Hippocampal formation (tissue), 2 donors: ENCODE measurements around the gene ERBB4.

Experiments used
- DNase-seq, 2 donors: peaks; one replicate each; lab custom pipeline; 2025; lab: John Stamatoyannopoulos, UW

The ERBB4 gene

DNA sequence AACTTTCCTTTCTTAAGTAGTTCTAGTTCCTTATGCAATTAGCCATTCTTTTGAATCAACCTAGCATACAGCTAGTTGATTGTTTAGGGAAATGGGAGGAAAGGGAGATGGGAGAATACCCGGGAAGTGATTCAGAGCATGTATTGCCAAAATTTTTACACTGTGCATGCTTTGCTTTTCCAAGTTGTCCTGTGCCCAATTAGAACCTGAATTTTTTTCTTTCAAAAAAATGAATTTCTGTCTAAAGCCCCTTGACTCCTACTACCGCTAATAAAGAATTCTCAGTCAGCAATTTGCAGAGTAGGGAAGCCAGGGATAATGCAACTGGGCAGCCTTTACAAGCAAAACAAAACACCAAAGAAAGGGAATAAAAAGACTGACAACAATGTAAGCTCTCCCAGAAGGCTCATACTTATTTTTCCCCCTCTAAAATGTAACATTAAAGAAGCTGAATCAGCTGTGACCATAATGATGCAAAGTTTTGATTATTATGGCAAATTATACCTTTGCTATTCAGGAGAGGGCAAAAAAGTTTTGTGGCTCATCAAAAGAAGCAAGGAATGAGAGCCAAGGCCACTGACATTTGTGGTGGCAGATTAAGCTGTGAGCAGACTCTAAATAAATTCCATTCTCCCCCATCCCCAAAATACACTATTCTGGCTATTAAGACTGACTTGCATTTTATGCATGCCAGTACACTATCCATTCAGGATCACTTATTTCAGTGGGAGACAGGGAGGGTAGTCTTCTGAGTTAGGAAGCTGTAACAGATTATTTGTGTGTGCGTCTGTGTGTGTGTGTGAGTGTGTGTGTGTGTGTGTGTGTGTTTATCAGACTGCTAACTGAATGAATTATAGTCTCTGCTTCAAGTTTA lies 174.3 kb downstream of the ERBB4 start:
- peak; percentile 5 to 44 for DNase-seq

DNA sequence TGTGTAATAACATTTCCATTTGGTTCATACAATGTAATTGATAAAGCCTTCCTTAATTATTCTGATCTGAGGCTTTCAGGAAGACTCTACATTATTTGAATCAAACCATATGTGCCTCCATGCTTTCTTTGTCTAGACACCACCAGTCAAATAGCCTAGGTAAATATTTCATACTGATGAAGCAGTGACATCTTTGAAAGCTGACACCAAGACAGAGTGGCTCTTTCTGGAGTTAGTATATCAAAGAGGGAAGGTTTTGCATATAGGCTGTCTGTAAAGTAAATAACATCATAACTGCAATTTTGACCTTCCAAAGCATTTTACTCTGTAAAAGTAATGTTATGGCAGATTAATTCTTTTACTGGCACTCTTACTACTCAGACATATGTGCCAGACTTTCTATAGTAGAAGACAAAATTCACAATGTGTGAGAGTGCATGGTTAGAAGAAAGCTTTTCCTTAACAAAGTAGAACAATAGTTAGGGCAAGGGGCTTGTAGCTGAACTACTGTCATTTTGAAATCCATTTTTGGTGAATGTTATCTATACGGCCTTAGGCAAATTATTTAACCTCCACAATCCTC lies 177.3 kb downstream of the ERBB4 start:
- no peak for DNase-seq

DNA sequence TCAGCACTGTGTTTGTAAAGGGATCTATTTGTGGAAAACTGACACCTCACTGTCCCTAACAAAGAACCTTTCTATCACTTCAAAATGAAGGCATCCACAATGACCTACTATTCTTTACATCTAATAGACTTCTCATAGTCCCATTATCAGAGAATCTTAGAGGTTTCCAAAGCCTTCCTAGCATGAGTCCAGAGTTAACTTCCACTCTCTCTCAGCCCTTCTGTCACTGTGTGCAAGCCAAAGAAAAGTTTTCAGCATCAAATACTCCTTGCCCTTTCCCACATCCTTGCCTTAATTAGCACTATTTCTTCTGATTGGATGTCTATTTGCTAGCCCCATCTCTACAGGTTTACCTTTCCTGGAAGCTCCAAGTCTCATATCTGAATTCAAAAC lies 178.5 kb downstream of the ERBB4 start:
- DNase-seq, result no peak

DNA sequence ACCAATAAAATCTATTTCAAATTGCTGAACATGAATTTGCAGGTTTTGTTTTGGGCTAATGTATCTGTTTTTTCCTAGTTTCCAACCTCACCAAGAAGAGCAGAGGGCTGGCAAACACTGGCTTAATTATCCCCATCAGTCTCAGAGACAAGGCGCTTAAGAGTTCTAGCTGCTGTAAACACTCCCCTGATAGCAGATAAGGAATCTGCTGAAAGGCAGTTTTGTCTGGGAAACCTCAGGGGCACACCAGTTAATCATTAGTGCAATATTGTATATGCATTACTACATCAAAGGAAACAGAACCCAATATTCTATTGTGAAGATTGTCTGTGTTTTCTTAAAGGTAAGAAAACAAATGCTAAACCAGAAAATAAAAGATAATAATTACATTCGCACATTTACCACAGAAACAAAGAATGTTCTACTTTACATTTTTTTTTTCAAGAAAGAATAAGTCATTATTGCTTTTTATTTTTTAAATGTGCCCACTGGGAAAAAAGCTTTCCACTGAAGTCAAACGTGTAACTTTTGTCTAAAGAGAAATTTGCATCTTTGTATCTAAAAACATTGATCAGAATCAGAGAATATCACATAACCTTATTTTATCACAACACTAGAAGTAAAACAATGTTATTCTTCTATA lies 179.1 kb downstream of the ERBB4 start:
- DNase-seq, result no peak

DNA sequence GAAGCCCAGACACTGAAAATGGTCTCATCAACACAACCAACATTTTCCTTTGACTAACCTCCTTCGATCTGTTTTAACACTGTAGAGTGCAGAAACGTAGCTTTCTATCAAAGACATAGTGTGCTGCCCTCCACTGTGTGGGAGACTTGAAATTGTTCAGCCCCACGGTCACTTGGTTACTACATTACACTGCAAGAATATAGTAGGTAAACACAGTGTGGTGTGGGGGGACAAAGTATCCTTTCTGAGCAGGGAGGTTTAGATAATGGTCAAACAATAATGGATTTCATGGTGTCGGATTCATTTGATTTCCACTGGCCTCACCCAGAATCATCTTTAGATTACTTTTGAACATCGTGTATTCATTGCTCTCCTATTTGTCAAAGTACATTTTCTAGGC lies 181.0 kb downstream of the ERBB4 start:
- DNase-seq, result peak in 1 of 2 donors; percentile 20

DNA sequence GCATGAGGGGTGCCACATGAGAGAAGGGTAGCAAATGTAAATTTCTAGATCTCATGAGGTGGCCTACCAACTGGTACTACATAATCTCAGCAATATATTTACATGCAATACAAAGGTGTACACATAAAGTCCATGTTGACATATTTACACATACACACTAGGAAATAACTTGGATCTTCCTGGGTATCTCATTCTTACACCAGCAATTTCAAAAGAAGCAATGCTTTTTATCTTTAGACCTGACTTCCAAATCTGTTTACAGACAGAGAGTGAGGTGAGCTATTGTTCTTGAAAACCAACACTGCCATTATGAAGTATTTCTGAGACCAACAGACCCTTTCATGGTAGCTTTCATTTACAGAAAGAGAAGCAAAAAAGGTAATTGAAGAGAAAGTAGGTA lies 184.2 kb downstream of the ERBB4 start:
- DNase-seq, result no peak

DNA sequence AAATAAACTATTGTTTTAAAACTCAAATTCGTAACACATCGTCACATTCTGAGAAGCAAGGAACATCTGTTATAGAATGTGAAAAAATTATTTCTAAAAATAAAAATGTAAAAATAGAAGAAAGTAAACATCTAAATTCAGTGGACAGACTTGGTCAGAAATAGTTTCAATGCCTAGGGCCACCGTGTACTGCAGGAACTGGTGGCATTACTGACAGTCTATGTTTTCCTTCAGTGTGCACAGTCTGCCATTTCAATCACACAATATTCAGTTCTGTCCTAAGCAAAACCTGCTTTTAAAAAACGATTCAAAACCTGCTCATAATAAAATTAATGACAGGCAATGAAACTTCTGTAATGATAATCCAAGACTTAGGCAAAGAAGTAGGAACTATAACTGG lies 190.1 kb downstream of the ERBB4 start:
- DNase-seq, result no peak

DNA sequence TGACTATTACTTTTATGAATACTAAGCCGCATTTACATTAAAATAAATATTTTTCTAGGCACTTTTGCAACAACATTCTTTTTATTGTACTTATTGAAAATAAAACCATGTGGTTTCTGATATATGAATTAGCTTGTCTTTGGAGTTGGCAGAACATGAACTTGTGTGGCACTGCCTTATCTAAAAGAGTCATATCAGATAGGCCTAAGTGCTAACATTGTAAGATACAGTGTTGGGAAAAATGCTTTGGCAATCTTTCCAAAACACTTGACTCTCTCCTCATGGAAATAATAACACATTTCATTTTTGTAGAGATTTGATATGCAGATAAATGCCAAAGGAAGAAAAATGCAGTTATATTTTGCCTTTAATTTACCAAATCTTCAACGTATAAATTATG lies 191.7 kb downstream of the ERBB4 start:
- no peak for DNase-seq

DNA sequence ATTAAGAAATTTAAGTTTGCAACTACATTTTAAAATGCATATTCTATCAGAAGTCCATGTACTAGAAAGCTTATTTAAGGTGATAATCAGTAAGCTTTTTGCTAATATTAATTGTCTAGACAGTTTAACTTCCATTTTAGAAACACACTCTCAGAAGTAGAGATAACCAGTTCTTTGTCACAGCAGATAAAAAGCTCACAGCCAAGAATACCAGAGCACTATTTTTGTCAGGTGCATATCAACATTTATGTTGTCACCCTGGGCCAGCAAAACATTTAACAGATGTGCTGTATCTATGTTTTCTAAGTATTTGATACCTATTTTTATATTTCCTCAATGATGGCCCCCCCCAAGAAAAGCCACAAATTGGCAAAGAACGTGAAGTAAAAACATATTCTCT lies 192.6 kb downstream of the ERBB4 start:
- DNase-seq, result no peak

DNA sequence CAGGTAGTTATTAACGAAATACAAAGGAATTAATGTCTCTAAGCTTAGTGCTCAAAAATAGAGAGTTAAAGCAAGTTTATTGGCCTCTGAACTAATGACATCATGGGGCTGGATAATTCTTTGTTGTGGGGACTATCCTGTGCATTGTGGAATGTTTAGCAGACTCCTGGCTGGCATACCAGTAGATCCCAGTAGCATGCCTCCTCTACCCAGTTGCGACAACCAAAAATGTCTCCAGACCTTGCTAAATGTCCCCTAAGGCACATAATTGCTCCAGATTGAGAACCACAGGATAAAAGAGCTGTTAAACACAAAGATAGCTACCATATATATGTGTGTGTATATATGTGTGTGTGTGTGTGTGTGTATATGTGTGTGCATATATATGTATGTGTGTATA lies 194.5 kb downstream of the ERBB4 start:
- no peak for DNase-seq

DNA sequence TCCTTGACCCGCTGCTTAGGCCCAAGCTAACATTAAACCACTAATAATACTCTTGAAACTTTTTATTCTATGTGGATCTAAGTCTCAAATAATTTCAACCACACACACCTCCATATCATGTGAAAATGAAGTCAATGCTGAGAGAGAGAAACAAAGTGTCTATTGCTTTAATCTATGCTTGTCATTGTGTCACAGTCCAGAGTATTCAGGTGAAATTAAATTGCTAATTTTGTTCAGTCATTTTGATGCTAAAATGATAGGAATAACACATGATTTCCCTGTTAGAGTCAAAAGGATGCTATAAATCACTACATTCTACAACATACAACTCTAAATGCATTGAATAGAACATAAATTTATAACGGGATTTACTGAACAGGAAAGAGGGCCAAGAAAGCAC lies 195.4 kb downstream of the ERBB4 start:
- DNase-seq, result no peak

DNA sequence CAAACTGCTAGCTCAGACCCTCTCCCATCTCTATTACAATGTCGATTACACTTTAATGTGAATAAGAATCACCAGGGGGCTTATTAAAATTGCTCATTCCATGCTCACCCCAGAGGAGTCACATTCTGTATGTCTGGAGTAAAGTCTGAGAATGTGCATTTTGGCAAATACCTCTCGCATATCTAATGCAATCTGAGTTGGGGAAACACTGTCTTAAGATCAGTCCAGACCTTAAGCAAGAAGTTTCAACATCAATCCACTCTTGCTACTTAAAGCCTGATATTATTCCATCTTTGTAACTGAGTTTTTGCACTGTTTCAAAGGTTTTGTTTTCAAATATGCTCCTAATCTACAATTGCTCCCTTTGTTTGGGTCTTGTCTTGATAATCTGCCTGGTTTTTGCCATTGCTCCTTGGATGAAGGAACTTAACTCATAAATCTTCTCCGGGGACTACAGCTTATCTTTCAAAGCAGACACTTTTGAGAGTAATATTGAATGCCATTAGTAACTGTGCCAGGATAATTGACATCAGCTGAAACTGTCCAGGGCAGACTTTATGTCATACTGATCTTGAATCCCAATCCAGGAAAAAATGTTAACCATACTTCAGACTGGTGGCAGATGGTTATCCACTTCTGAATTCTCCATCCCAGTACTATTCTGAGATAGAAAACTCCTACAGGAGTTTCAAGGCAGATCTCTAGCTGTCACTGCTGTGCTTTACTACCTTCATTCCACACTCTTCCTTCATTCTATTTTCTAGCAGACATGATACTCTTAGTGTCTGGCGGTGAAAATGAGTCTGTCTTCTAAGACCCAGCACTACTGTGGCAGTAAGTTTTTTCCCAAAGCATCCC lies 200.9 kb downstream of the ERBB4 start:
- no peak for DNase-seq

DNA sequence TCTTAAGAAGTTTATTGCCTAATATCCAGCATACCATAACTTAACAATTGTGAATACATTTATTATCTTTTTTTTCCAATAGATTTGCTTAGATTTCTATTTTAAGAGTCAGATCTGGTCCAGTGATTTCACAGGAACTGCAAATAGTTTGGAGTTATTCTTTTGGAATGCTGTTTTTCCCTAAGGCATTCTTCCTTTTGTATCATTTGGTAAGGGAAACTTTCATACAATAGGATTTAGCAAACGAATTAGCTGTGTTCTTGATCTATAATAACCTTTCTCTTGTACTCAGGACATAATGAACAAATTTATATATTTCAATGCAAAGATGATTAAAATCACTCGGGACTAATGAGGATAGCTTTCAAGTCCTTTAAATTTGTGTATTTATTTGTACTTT lies 201.6 kb downstream of the ERBB4 start:
- no peak for DNase-seq

DNA sequence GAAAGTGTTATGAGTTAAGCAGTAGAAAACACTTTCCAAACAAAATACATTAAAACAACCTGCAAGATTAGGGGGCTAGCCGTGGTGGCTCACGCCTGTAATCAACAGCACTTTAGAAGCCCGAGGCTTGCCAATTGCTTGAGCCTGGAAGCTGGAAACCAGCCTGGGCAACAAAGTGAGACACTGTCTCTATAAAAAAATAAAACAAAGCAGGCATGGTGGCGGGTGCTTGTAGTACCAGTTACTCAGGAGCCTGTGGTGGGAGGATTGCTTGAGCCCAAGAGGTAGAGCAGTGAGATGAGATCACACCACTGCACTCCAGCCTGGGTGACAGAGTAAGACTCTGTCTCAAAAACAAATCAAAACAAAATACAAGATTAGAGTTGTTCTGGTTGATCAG lies 208.3 kb downstream of the ERBB4 start:
- peak in 1 of 2 donors; percentile 21 for DNase-seq

DNA sequence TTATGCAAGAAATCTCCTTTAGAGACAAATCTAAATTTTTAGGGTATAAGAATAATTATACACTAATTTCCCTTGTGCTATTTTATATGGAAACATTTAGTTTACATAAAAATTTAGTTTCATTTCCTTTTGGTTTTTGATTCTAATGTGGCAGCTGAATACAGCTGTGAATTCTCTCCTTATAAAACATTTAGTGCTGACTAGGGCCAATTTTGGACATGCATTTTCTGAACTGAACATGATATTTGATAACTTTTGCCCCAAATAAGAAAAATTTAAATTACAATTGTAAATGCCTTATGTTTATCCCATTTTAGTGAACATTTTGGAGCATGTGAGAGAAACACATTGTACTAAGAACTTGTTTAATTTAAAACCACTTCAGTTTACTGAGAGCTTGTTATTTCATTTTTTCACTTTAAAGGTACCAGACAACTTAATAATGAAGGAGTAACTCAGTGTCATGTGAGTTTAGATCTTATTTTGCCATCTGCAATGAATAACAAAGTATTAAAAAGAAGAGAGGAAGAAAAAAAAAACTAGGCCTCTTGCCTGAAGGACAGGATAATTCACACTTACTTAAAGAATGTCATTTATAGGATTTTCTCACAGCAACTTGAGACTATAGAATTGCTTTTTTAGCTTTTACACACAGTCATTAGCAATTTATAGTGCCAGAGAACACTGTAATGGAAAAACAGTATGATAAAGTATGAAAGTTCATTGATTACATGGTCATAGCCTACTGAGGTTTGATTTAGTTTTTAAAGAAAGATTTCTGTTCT lies 209.7 kb downstream of the ERBB4 start:
- no peak for DNase-seq

DNA sequence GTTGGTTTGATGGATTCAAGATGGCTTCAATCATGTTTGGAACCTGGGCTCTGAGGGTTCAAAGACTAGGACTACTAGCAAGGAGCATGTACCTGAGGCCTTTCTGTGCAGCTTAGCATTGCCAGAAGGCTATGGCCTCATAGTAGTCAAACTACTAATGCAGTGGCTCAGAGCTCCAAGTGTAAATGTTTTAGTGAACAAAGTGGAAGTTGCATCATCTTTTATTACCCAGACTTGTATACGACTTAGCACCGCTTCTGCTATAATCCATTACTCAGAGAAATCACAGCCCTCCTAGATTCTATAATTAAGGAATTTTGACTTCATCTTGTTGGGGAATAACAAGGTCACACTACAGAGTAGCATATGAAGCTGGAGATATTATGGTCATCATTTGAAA lies 210.5 kb downstream of the ERBB4 start:
- DNase-seq, result no peak

DNA sequence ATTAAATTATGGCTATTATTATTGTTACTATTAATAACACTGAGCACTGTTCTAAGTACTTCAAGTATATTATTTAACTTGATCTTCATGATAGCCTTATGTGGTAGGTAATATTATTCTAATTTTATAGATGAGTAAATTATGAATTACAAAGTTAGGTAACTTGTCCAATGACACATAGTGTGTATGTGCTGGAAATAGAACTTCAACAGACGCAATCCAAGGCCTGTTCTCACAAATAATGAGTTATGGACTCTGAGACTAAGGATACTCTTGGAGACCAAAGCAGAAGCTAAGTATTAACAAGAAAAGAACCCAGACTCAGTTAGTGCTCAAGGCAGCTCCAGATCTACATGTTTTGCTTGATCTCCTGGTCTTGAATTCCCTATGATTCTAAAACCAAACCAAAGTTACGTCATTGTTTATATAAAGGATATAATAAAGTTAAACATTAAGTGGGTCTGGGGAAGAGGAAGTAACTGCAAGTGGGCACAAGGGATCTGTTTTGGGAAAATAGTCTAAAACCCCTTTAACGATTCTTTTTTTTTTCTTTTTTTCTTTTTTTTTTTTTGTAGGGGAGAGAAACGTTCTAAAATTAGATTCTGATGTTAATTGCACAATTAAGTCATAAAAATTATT lies 211.3 kb downstream of the ERBB4 start:
- no peak for DNase-seq

DNA sequence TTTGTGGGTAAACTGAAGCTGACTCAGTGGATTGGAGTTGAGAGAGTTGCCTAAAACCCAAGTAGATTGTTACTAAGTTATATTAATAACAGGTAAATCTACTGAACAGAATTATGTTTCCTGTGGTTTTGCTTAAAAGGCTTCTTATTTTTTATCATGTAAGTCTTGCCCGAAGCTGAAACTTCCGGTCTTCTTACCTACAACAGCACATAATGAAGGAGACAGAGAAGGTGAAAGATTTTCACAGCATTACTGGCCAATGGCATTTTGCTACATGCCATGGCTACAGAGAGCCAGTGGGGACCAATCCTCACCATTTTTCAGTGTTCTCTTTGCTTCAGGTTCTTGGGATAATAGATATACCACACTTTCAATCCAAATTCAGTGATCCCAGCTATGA lies 220.0 kb downstream of the ERBB4 start:
- DNase-seq, result no peak

DNA sequence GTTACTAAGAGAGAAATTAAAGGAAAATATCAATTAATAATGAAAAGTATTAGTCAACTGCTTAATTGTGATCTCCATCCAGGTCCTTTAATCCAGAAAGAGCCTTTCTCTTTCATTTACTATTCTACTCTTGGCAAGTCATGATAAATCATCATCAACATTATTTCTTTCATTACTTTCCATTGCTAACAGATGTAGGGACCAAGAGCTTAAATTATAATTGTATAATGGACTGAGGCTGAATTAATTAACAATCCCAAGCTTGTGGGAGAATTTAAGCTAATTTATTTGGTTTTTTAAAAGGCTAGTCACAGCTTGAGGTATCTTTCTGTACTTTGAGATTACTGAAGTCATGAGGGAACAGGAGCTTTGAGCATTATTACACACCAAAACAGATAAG lies 223.9 kb downstream of the ERBB4 start:
- no peak for DNase-seq

DNA sequence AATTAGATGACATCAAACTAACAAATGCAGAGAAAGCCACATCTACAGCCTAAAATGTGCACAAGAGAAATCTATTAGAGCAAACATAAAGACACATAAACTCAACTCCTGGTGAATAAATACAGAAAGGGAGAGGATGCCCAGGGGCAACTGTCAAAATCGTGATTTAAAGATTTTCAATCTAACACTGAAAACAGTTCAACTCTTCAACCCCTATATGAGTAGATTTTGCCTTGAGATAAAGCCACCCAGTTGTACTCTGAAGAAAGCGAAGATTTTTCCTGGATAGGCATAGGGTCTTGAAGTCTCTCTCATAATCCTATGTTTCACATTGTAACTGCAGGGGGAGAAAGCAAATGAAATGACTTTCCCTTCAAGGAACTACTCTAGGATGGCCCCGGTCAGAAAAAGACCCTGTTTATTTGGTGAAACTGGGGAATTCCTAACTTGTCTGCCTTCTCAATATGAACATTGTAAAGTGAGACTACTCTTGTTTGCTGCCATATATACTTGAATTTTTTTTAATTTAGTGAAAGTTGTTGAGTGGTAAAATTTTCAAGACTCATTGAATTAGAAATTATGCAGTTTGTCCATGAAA lies 226.7 kb downstream of the ERBB4 start:
- no peak for DNase-seq

DNA sequence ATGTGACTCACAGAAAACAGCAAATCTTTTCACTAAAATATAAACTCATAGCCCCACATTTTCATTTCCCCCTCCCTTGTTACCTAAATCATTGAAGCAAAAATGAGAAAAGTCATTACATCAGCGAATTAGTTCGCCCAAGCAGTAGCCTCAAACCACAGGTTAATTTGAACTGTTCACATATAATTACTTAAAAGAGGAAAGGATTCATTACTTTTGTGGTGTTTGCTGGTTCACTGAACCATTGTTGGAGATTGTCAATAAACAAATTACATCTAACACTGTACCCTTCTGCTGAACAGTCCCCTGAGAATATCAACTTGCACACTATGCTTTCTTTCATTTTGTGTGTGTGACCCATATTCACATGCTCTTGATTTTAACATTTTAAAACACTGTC lies 238.7 kb downstream of the ERBB4 start:
- DNase-seq, result no peak
